HG03025 (cell line): ENCODE results near the gene HDAC3.
"Not testable (repeated sequence)": the region's sequence is repeated elsewhere in the genome, so short reads cannot be mapped to it uniquely, and the experiment has no call there.

Experiments
- ATAC-seq: cut with Tn5 transposase; IDR thresholded peaks from one replicate; pipeline ENCODE4 v1.9.1; 2021; ENCODE audit warnings: mild to moderate bottlenecking, moderate library complexity; ENCODE audit not compliant: unreplicated experiment, low FRiP score

Gene HDAC3

DNA sequence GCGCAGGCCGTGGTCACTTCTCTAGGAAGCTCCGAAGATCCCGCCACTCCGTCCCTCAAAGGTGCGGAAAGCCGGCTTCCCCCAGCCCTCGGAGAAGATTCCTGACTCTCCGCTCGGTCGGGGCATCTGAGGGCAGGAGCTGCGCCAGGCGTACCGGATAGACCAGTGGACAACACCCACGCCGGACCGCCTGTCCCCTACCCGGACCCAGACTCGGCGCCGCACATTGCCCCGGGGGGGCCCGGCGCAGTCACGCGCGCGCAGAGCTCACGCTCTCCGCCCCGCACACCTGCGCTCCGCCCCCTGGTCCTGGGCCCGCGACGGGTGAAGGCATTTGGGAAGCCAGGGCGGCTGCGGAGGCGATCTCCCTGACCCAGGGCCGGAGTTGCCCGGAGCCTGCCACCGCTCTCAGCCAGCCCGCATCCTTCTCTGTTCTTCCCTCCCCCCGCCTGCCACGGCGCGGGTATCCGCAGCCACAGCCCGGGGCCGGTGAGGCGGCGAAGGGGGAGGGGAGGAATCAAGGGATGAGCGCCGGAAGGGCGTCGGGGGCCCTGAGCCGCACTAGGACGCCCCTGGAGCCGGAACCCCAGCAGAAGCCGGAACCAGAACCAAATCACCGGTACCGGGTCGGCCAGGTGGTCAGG, 596 bp upstream of the HDAC3 start:
- ATAC-seq, result peak; percentile 27

DNA sequence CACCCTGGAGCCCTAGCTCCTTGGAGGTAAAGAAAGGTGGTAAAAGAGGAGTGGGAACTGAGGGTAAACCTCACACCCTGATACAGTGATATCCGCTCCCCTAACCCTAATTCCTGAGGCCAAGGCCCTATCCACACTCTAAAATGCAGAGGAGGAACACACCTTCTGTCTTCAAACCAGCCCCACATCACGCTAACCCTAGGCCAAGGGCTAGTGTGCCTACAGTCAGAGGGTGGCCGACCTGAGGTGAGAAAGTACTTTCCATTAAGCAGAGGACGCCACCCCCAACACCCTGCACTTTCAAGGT, 590 bp downstream of the HDAC3 start:
- ATAC-seq, result no peak

- ATAC-seq, result no peak
These were observed 1.0 kb downstream of the HDAC3 start for GRCh38 chr5:141635646-141636045.

DNA sequence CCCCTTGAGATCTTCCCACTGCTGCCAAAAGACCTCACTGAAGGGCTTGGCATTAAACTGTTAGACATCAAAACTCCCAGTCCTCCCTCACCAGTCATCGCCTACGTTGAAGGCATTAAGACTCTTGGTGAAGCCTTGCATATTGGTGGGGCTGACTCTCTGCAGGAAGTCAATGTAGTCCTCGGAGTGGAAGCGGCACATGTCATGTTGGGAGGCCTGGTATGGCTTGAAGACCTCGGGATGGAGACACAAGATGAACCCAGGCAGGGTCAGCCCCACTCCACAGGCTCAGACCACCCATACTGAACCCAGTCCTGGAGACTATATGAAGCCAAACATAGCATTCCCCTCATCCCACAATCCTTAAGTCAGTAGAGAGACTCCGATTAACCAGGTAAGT, 1.9 kb downstream of the HDAC3 start:
- no peak for ATAC-seq

DNA sequence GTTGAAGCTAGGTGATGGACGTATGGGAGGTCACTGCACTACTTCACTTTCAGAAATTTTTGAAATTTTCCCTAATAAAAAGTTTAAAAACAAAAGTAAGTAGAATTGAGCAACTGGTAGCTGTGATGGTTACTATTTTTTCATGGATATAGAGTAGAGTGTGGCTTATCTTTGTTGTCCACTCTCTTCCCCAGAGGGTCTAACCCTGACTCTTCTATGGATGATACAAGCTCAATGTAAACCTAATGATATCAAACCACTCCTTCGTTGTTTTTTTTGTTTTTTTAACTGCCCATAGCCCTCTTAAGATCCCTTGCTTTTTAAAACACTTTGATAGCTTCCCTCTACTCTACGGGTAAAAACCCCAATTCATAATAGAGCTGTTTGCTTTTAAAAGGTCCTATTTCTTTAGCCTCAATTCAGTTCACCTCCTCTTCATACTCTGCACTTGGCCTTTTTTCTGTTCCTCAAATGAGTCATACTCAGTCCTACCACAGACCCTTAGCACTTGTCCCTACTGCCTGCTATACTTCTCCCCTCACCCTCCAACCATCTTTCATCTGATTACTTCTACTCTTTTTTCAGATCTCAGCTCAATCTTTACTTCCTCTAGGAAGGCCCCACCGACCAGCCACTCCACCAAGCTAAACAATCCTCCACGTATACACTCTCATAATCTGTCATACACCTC, 2.6 kb downstream of the HDAC3 start:
- peak; percentile 47 for ATAC-seq

- no peak for ATAC-seq
These were observed 4.0 kb downstream of the HDAC3 start for GRCh38 chr5:141632650-141633049.

GRCh38 chr5:141630570-141631140, 6.0 kb downstream of the HDAC3 start:
- ATAC-seq, result no peak

GRCh38 chr5:141628175-141628788, 8.4 kb downstream of the HDAC3 start:
- ATAC-seq, result no peak

- ATAC-seq, result no peak
These were observed 13.0 kb downstream of the HDAC3 start for GRCh38 chr5:141623611-141624010.

DNA sequence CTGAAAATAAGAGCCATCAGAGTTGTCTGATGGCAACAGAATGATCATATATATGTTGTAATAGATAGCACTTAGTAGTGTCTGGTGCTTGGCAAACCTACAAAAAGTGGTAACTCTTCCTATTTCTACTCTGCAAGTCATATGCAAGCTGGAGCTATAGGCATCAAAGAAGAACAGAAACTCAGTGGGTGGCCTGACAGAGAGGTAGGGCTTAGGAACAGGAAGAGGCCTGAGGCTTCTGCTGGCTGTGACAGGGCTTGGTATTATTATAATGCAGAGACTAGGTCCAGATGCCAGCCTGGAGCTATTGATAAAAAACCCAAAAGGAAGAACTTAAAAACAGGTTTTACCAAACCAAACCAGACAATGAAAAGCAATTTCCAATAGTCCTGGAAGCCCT, 13.5 kb downstream of the HDAC3 start:
- ATAC-seq, result peak; percentile 60

DNA sequence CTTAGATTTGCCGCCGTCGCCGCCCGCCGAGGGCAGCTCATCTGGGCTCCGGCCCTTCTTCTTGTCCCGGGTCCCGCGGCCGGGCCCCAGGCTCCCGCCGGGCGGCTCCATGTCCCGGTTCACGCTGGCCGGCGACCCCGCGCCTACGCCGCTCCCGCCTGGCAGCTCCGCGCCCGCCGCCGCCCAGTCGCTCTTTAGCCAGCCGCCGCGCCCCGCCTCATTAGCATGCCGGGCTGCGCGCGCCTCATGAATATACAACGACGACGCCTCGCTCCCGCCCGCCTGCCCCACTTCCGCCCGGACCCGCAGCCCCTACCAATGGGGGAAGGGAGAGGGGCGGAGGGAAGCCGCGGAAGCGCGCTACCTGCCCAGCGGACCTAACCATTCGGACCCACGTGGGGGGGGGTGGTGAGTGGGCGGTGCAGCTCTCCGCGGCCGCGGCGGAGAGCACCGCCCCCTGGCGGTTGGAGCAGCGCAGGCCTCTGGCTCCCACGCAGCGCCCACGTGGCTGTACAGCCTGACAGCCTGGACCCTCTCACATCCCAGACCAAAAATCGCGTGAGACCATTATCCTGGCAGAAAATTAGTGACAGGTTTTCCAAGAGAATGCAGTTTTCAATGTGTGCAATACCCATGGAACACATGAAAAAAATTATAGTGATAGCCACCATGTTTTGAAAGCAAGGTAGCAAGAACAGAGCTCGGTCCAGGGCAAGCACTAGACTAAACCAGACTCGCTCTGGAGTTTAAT, 17.7 kb downstream of the HDAC3 start, which contains the start of gene DIAPH1:
TSS of gene DIAPH1 (minus strand) at position 197 of the 751 bp plus-strand sequence. CDS start at position 111, 86 bp downstream.
- ATAC-seq, result peak; percentile 73

- peak; percentile 19 for ATAC-seq
These were observed 18.4 kb downstream of the HDAC3 start for GRCh38 chr5:141618030-141618803.

DNA sequence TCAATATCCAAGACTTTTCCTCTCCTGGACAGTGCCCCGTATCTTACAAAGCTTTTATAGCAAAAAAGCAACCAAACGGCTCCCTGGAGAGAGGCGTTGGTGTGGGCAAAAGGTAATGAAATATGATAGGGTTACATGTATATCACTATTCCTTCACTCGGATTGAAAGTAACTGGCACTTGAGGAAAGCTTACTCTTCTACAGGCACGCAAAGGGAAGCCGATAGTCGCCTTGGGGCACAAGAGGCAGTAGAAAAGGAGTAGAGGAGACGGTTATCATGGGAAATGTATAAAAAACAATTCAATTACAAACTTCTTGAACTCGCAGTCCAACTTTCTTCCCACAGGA, 19.0 kb downstream of the HDAC3 start:
- ATAC-seq, result no peak

DNA sequence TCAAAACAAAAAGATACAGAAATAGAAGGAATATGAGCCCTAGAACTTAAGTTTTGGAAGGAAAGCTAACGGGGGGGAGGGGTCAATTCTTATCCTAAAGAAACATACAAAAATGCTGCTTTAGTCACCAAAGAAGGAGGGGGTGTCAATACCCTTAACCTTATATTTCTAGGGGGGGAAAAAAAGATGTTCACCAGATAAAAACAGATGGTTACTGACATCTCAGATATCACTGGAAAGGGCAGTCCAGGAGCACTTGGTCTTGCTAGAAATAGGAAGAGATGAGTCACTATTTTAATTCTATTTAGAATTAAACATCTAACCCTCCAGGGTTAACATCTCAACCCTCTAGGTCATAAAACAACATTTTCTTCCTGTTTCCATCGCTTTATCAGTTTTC, 19.5 kb downstream of the HDAC3 start:
- ATAC-seq, result no peak

GRCh38 chr5:141615991-141616720, 20.5 kb downstream of the HDAC3 start:
- no peak for ATAC-seq

- no peak for ATAC-seq
These were observed 23.3 kb downstream of the HDAC3 start for GRCh38 chr5:141613344-141613743.

GRCh38 chr5:141611289-141611688, 25.4 kb downstream of the HDAC3 start:
- ATAC-seq, result no peak

GRCh38 chr5:141609921-141610320, 26.7 kb downstream of the HDAC3 start:
- ATAC-seq, result not testable (repeated sequence)

DNA sequence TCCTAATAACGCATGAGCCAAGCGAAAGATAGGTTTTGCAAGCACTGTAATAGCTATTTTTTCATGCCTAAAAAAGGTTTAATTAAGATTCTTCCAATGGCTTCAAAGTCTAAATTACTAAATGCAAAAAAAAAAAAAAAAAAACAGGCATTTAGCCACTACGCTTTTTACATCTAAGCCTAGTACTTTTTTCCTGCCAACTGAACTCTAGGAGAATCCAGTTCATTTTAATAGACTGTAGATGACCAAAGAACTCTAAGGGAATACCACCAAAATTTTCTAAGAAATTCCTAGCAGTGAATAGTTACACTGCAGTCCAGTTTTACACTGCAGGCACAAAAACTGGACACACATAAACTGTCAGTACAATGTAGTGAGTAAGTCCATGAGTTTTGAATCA, 27.6 kb downstream of the HDAC3 start:
- no peak for ATAC-seq

GRCh38 chr5:141608557-141608956, 28.1 kb downstream of the HDAC3 start:
- ATAC-seq, result no peak
